NT2/D1 (cell line): ENCODE data around the gene MACIR.
A peak's percentile ranks its signal among the peaks of the same experiment; 100 is the strongest.

ENCODE experiments used
- DNase-seq: peaks from one replicate; pipeline ENCODE4 v3.0.0-alpha.2; 2011; ENCODE audit warnings: low read depth, low spot score
- H3K27me3 ChIP-seq: 2 replicates; pipeline ENCODE4 v1.6.0; 2011; ENCODE audit warnings: mild to moderate bottlenecking; ENCODE audit not compliant: insufficient read length, insufficient read depth
- H3K36me3 ChIP-seq: 2 replicates; pipeline ENCODE4 v1.6.1; 2011; ENCODE audit warnings: mild to moderate bottlenecking, low read length, mixed read lengths; ENCODE audit not compliant: insufficient read depth, insufficient read length
- H3K4me1 ChIP-seq: 2 replicates; pipeline ENCODE4 v1.5.1; 2011; ENCODE audit not compliant: insufficient read depth, insufficient read length
- H3K4me3 ChIP-seq: 2 replicates; pipeline ENCODE4 v1.5.1; 2011; ENCODE audit warnings: low read depth; ENCODE audit not compliant: insufficient read length
- H3K9ac ChIP-seq: 2 replicates; pipeline ENCODE4 v1.6.0; 2011; ENCODE audit warnings: low read depth; ENCODE audit not compliant: insufficient read length
- H3K9me3 ChIP-seq: 2 replicates; pipeline ENCODE4 v1.5.1; 2011; ENCODE audit warnings: mild to moderate bottlenecking, low read length; ENCODE audit not compliant: insufficient read depth
- SUZ12 ChIP-seq: IDR thresholded peaks from 2 replicates; pipeline ENCODE4 v1.6.1; 2011; ENCODE audit not compliant: insufficient read length, insufficient read depth; ENCODE audit errors: extremely low read depth
- YY1 ChIP-seq: IDR thresholded peaks from 2 replicates; pipeline ENCODE4 v1.6.1; 2011; ENCODE audit not compliant: insufficient read length, insufficient read depth
- ZNF274 ChIP-seq: IDR thresholded peaks from 2 replicates; pipeline ENCODE4 v1.6.1; 2011; ENCODE audit warnings: mild to moderate bottlenecking, low read depth, low read length

The MACIR gene

GRCh38 chr5:103247118-103247517, 11.4 kb upstream of the MACIR start:
- H3K9me3 ChIP-seq: no peaks in the 10 kb centered on the region
- no peak overlapping the region for H3K9ac ChIP-seq
- no peak for DNase-seq
- no peaks in the 10 kb centered on the region for H3K4me1 ChIP-seq
- H3K4me3 ChIP-seq: no peak overlapping the region
- no peaks in the 10 kb centered on the region for H3K36me3 ChIP-seq
- TF ChIP-seq SUZ12 (no peak), ZNF274 (no peak), YY1 (no peak)
- H3K27me3 ChIP-seq: no peaks in the 10 kb centered on the region

- Histone ChIP-seq H3K4me1 (no peaks in the 10 kb centered on the region), H3K9me3 (no peaks in the 10 kb centered on the region), H3K36me3 (no peaks in the 10 kb centered on the region), H3K9ac (no peak overlapping the region), H3K4me3 (no peak overlapping the region), H3K27me3 (no peaks in the 10 kb centered on the region)
- DNase-seq: no peak
- TF ChIP-seq ZNF274 (no peak), SUZ12 (no peak), YY1 (no peak)
These were observed 9.5 kb upstream of the MACIR start for GRCh38 chr5:103249068-103249467.

GRCh38 chr5:103254921-103255320, 3.6 kb upstream of the MACIR start:
- Histone ChIP-seq H3K4me1 (no peaks in the 10 kb centered on the region), H3K4me3 (no peak overlapping the region), H3K36me3 (no peaks in the 10 kb centered on the region), H3K9me3 (no peaks in the 10 kb centered on the region), H3K9ac (no peak overlapping the region), H3K27me3 (no peaks in the 10 kb centered on the region)
- TF ChIP-seq YY1: no peak
- no peak for TF ChIP-seq SUZ12
- no peak for TF ChIP-seq ZNF274
- DNase-seq: no peak

- no peak overlapping the region for H3K4me3 ChIP-seq
- no peaks in the 10 kb centered on the region for H3K27me3 ChIP-seq
- H3K9ac ChIP-seq: no peak overlapping the region
- H3K36me3 ChIP-seq: no peaks in the 10 kb centered on the region
- H3K9me3 ChIP-seq: no peaks in the 10 kb centered on the region
- DNase-seq: no peak
- no peaks in the 10 kb centered on the region for H3K4me1 ChIP-seq
- TF ChIP-seq ZNF274: no peak
- TF ChIP-seq SUZ12: no peak
- TF ChIP-seq YY1: no peak
These were observed 2.9 kb upstream of the MACIR start for GRCh38 chr5:103255691-103256090.

- Histone ChIP-seq H3K4me1 (no peaks in the 10 kb centered on the region), H3K9me3 (no peaks in the 10 kb centered on the region), H3K36me3 (no peaks in the 10 kb centered on the region), H3K4me3 (no peak overlapping the region), H3K9ac (no peak overlapping the region), H3K27me3 (no peaks in the 10 kb centered on the region)
- DNase-seq: no peak
- TF ChIP-seq ZNF274: no peak
- TF ChIP-seq SUZ12: no peak
- no peak for TF ChIP-seq YY1
These were observed 2.4 kb upstream of the MACIR start for GRCh38 chr5:103256178-103256577.

GRCh38 chr5:103258957-103259704, 568 bp downstream of the MACIR start:
- no peaks in the 10 kb centered on the region for H3K4me1 ChIP-seq
- DNase-seq: peak; percentile 13
- no peaks in the 10 kb centered on the region for H3K36me3 ChIP-seq
- peak overlapping the region; percentile 80 for H3K4me3 ChIP-seq
- H3K27me3 ChIP-seq: no peaks in the 10 kb centered on the region
- H3K9ac ChIP-seq: peak overlapping the region; percentile 92
- H3K9me3 ChIP-seq: no peaks in the 10 kb centered on the region
- TF ChIP-seq SUZ12: no peak

GRCh38 chr5:103259705-103260355, 1.3 kb downstream of the MACIR start:
- H3K4me1 ChIP-seq: no peaks in the 10 kb centered on the region
- no peaks in the 10 kb centered on the region for H3K36me3 ChIP-seq
- H3K9ac ChIP-seq: peak overlapping the region; percentile 92
- H3K4me3 ChIP-seq: peak overlapping the region; percentile 80
- H3K9me3 ChIP-seq: no peaks in the 10 kb centered on the region
- no peak for DNase-seq
- H3K27me3 ChIP-seq: no peaks in the 10 kb centered on the region
- TF ChIP-seq SUZ12 (no peak), ZNF274 (no peak), YY1 (no peak)
